B cell (primary cell): Measurements from ENCODE around the gene RAD51B. TPM values are rescaled to one million over a fixed set of nuclear protein-coding genes. Genes with fewer than 3 reads are reported as not detected.

Experiments
- ATAC-seq: fragments of 200-7000 bp; cut with Tn5 transposase; one replicate; pipeline ENCODE4 v1.10.0; 2021; ENCODE audit warnings: low read depth, mild to moderate bottlenecking, moderate number of reproducible peaks, moderate library complexity
- CTCF ChIA-PET: fragments of 350-600 bp; sonication (Branson Sonifier 250); formaldehyde crosslinking; loops from one replicate; lab custom pipeline; 2021; ENCODE audit warnings: antibody characterized with exemption, inconsistent platforms; lab: Charles Lee
- POLR2A ChIA-PET: fragments of 350-600 bp; sonication (Branson Sonifier 250); formaldehyde crosslinking; loops from one replicate; lab custom pipeline; 2021; ENCODE audit warnings: antibody characterized with exemption; lab: Charles Lee
- DNase-seq: peaks from one replicate; pipeline ENCODE4 v3.0.0; 2013
- H2AFZ ChIP-seq: 2 replicates; pipeline ENCODE4 v1.6.1; 2012; ENCODE audit warnings: mild to moderate bottlenecking, low read depth, low read length; ENCODE audit not compliant: insufficient read depth, poor library complexity, severe bottlenecking
- H3K27ac ChIP-seq, 2 donors: 1 replicate in 1 of 2; 2 replicates in 1 of 2; pipeline ENCODE4 v1.5.1; 2012 to 2013; ENCODE audit warnings: low read length in 2 of 2, mild to moderate bottlenecking in 2 of 2, moderate library complexity in 1 of 2
- H3K27me3 ChIP-seq, 4 experiments: fragments of 200-600 bp in 1 of 4; sonication (generic) in 1 of 4; replicated peaks in 1 of 4; 1 replicate in 2 of 4; 2 replicates in 2 of 4; pipeline versions ENCODE4 v1.6.1 to v1.7.0; 2013 to 2016; ENCODE audit warnings: low read length in 3 of 4, mild to moderate bottlenecking in 2 of 4, mixed read lengths in 1 of 4, moderate library complexity in 1 of 4; ENCODE audit not compliant: insufficient read depth in 4 of 4, control insufficient read depth in 3 of 4; ENCODE audit errors: control extremely low read depth in 1 of 4
- H3K36me3 ChIP-seq, 2 experiments: replicated peaks in 1 of 2; 1 replicate in 1 of 2; 2 replicates in 1 of 2; pipeline versions ENCODE4 v1.6.1 to v1.7.1; 2013; ENCODE audit warnings: low read length in 1 of 2; ENCODE audit not compliant: insufficient read depth in 2 of 2, control insufficient read depth in 1 of 2; ENCODE audit errors: control extremely low read depth in 1 of 2, extremely low read depth in 1 of 2
- H3K4me1 ChIP-seq, 2 donors: fragments of 200-600 bp in 1 of 2; sonication (generic) in 1 of 2; 1 replicate in 1 of 2; 2 replicates in 1 of 2; pipeline versions ENCODE4 v1.5.1 to v1.6.1; 2013 to 2017; ENCODE audit warnings: low read length in 2 of 2; ENCODE audit not compliant: control insufficient read depth in 2 of 2, insufficient read depth in 2 of 2
- H3K4me2 ChIP-seq: replicated peaks from 2 replicates; pipeline ENCODE3; 2012; ENCODE audit warnings: mild to moderate bottlenecking, low read depth, low read length; ENCODE audit not compliant: poor library complexity, severe bottlenecking
- H3K4me3 ChIP-seq, 5 experiments: fragments of 200-600 bp in 1 of 5; sonication (generic) in 1 of 5; 1 replicate in 3 of 5; 2 replicates in 2 of 5; pipeline versions ENCODE4 v1.5.1 to v1.7.0; 2011 to 2016; ENCODE audit warnings: low read length in 4 of 5, mild to moderate bottlenecking in 4 of 5, low read depth in 2 of 5, control low read depth in 1 of 5, moderate library complexity in 1 of 5; ENCODE audit not compliant: insufficient read depth in 1 of 5; ENCODE audit errors: control extremely low read depth in 1 of 5, extremely low read depth in 1 of 5
- H3K79me2 ChIP-seq: fragments of 200-600 bp; sonication (generic); one replicate; pipeline ENCODE4 v1.6.0; 2016; ENCODE audit warnings: low read length; ENCODE audit not compliant: control insufficient read depth, insufficient read depth
- H3K9ac ChIP-seq: fragments of 200-600 bp; sonication (generic); 2 replicates; pipeline ENCODE4 v1.6.1; 2017; ENCODE audit warnings: mild to moderate bottlenecking, low read length, moderate library complexity
- H3K9me3 ChIP-seq, 3 donors: one replicate each; pipeline versions ENCODE4 v1.6.1 to v1.7.1; 2013; ENCODE audit warnings: low read length in 2 of 3; ENCODE audit not compliant: control insufficient read depth in 2 of 3, insufficient read depth in 1 of 3; ENCODE audit errors: control extremely low read depth in 1 of 3
- H4K20me1 ChIP-seq: 2 replicates; pipeline ENCODE4 v1.6.0; 2012; ENCODE audit warnings: mild to moderate bottlenecking, low read length; ENCODE audit not compliant: insufficient read depth, control insufficient read depth, poor library complexity, severe bottlenecking
- H3K27ac Mint-ChIP-seq: one replicate; pipeline ENCODE4 v1.8.0; 2021; ENCODE audit warnings: mixed read lengths
- H3K27me3 Mint-ChIP-seq: one replicate; pipeline ENCODE4 v1.8.0; 2021; ENCODE audit warnings: mixed read lengths
- H3K4me1 Mint-ChIP-seq: one replicate; pipeline ENCODE4 v1.8.0; 2021; ENCODE audit warnings: mixed read lengths
- H3K4me3 Mint-ChIP-seq: one replicate; pipeline ENCODE4 v1.8.0; 2021; ENCODE audit warnings: mixed read lengths
- H3K9me3 Mint-ChIP-seq: one replicate; pipeline ENCODE4 v1.8.0; 2022; ENCODE audit warnings: mixed read lengths; ENCODE audit not compliant: insufficient read depth
- EZH2 ChIP-seq: IDR thresholded peaks from 2 replicates; pipeline ENCODE4 v1.6.1; 2012; ENCODE audit warnings: borderline replicate concordance, low read depth, mild to moderate bottlenecking, moderate library complexity, low read length; ENCODE audit not compliant: insufficient read depth, poor library complexity, severe bottlenecking
- WGBS: methylation state at CpG from one replicate; pipeline ENCODE4 v1.1.5; 2013; ENCODE audit warnings: missing lambda C conversion rate; ENCODE audit not compliant: insufficient coverage; 5-methylcytosine and 5-hydroxymethylcytosine counted together
- intact Hi-C: fragments of 100-400 bp; cut with micrococcal nuclease; formaldehyde crosslinking; loops from one replicate; pipeline ENCODE4 v1.10.0; 2022
- polyA plus RNA-seq: library from polyadenylated mRNA; depleted of rRNA; stranded (reverse); fragments of >200 nt; gene quantifications from 2 replicates; pipeline ENCODE4 v1.2.3, GENCODE V29; 2012
- total RNA-seq, 2 donors: library from RNA; stranded (reverse); fragments of 120-200 nt in 1 of 2; gene quantifications; 1 replicate in 1 of 2; 2 replicates in 1 of 2; pipeline versions ENCODE4 v1.2.3 to v1.2.4, GENCODE V29; 2013 to 2022
- TF ChIP-seq, protein P1 (sequence below): fragments of 200-600 bp; IDR thresholded peaks from one replicate; pipeline ENCODE4 v1.8.0; 2022; ENCODE audit warnings: antibody characterized with exemption, mild to moderate bottlenecking

Gene RAD51B
- total and polyA plus RNA-seq, 2 donors (not counting 1 experiment from before 2014, with no cell fraction given): 6.5 to 60.6 TPM

GRCh38 chr14:68355415-68355814 lies 535.8 kb downstream of the RAD51B start:
- H3K4me1 Mint-ChIP-seq: peaks cover 38% of the 10 kb centered on the region
- no peaks in the 10 kb centered on the region for H3K27me3 Mint-ChIP-seq
- Histone ChIP-seq H3K4me3 (no peak overlapping the region), H3K27ac (no peak overlapping the region), H2AFZ (no peak overlapping the region), H3K4me2 (no peak overlapping the region), H3K79me2 (no peaks in the 10 kb centered on the region), H3K4me1 (peaks cover 20 to 23% of the 10 kb centered on the region in 2 donors), H4K20me1 (no peaks in the 10 kb centered on the region), H3K27me3 (no peaks in the 10 kb centered on the region), H3K36me3 (no peaks in the 10 kb centered on the region), H3K9me3 (no peaks in the 10 kb centered on the region), H3K9ac (no peak overlapping the region)
- no peak overlapping the region for H3K27ac Mint-ChIP-seq
- POLR2A ChIA-PET: no interaction called here
- no peak overlapping the region for H3K4me3 Mint-ChIP-seq
- ATAC-seq (no peak), DNase-seq (no peak)
- WGBS: no CpG with 5 or more reads among the region's 2 CpGs
- intact Hi-C loops: no loop called here
- peaks cover 4% of the 10 kb centered on the region for H3K9me3 Mint-ChIP-seq
- CTCF ChIA-PET: interaction anchor here (0.8 to 1.4 kb wide), 2 partner anchors 53 to 104 kb away, joined by 3 to 5 read pairs; no protein-coding TSS in a partner anchor
- no peak for TF ChIP-seq EZH2
- TF ChIP-seq, protein P1, sequence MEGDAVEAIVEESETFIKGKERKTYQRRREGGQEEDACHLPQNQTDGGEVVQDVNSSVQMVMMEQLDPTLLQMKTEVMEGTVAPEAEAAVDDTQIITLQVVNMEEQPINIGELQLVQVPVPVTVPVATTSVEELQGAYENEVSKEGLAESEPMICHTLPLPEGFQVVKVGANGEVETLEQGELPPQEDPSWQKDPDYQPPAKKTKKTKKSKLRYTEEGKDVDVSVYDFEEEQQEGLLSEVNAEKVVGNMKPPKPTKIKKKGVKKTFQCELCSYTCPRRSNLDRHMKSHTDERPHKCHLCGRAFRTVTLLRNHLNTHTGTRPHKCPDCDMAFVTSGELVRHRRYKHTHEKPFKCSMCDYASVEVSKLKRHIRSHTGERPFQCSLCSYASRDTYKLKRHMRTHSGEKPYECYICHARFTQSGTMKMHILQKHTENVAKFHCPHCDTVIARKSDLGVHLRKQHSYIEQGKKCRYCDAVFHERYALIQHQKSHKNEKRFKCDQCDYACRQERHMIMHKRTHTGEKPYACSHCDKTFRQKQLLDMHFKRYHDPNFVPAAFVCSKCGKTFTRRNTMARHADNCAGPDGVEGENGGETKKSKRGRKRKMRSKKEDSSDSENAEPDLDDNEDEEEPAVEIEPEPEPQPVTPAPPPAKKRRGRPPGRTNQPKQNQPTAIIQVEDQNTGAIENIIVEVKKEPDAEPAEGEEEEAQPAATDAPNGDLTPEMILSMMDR: no peak

- H4K20me1 ChIP-seq: no peaks in the 10 kb centered on the region
- no peaks in the 10 kb centered on the region for H3K9me3 ChIP-seq
- no peak overlapping the region for H2AFZ ChIP-seq
- intact Hi-C loops: no loop called here
- peaks cover 4% of the 10 kb centered on the region for H3K9me3 Mint-ChIP-seq
- ATAC-seq (no peak), DNase-seq (no peak)
- TF ChIP-seq EZH2: no peak
- TF ChIP-seq, protein P1: no peak
- H3K36me3 ChIP-seq: no peaks in the 10 kb centered on the region
- no peaks in the 10 kb centered on the region for H3K27me3 ChIP-seq
- no peak overlapping the region for H3K27ac Mint-ChIP-seq
- WGBS: no CpG with 5 or more reads among the region's 1 CpG
- no peak overlapping the region for H3K27ac ChIP-seq
- ChIA-PET POLR2A (no interaction called here), CTCF (no interaction called here)
- no peak overlapping the region for H3K9ac ChIP-seq
- no peaks in the 10 kb centered on the region for H3K79me2 ChIP-seq
- no peak overlapping the region for H3K4me3 ChIP-seq
- H3K4me1 ChIP-seq: peaks cover 39 to 40% of the 10 kb centered on the region in 2 donors
- H3K4me2 ChIP-seq: no peak overlapping the region
- no peak overlapping the region for H3K4me3 Mint-ChIP-seq
- H3K4me1 Mint-ChIP-seq: peaks cover 46% of the 10 kb centered on the region
- no peaks in the 10 kb centered on the region for H3K27me3 Mint-ChIP-seq
Observed at GRCh38 chr14:68357777-68358176, 538.2 kb downstream of the RAD51B start.
